Subcutaneous adipose tissue (tissue), 4 donors: ENCODE data around the gene PRKAG2. TPM values are rescaled to one million over a fixed set of nuclear protein-coding genes. Genes with fewer than 3 reads are reported as not detected.

Source experiments
- CTCF ChIP-seq: fragments of 450-650 bp; IDR thresholded peaks from one replicate; pipeline ENCODE4 v1.5.1; 2016; ENCODE audit warnings: low read depth, mild to moderate bottlenecking, control low read depth, antibody characterized with exemption, moderate library complexity
- total RNA-seq, 4 donors: library from RNA; depleted of rRNA; stranded (reverse); fragments of >200 nt; gene quantifications; one replicate each; pipeline ENCODE4 v1.1.0, GENCODE V29; 2016

PRKAG2 gene
- total RNA-seq, 4 donors from 2014 or later, result 47.1 to 77.6 (median 67.6) TPM

GRCh38 chr7:151899513-151900360 lies 22.8 kb upstream of the PRKAG2 start:
- no peak for TF ChIP-seq CTCF

GRCh38 chr7:151897951-151898686 lies 21.2 kb upstream of the PRKAG2 start:
- TF ChIP-seq CTCF, result no peak

GRCh38 chr7:151897161-151897731 lies 20.3 kb upstream of the PRKAG2 start:
- TF ChIP-seq CTCF, result no peak

- no peak for TF ChIP-seq CTCF
These were observed 19.6 kb upstream of the PRKAG2 start for GRCh38 chr7:151896486-151896885.

GRCh38 chr7:151896086-151896485 lies 19.2 kb upstream of the PRKAG2 start:
- TF ChIP-seq CTCF, result no peak

- TF ChIP-seq CTCF, result no peak
These were observed 18.7 kb upstream of the PRKAG2 start for GRCh38 chr7:151895631-151896031.
